HuH-7 (cell line): Measurements from ENCODE around the gene ZCCHC9.

Source experiments
- DNase-seq: peaks from one replicate; pipeline ENCODE4 v3.0.0; 2011; ENCODE audit warnings: low spot score

ZCCHC9 gene

GRCh38 chr5:81355291-81356251 is 54.2 kb downstream of the ZCCHC9 start:
- no peak for DNase-seq

GRCh38 chr5:81359108-81359507 is 57.7 kb downstream of the ZCCHC9 start:
- no peak for DNase-seq

- no peak for DNase-seq
These were observed 58.5 kb downstream of the ZCCHC9 start for GRCh38 chr5:81359881-81360280.

GRCh38 chr5:81360640-81361039 is 59.3 kb downstream of the ZCCHC9 start:
- no peak for DNase-seq

- DNase-seq = no peak
These were observed 60.2 kb downstream of the ZCCHC9 start for GRCh38 chr5:81361600-81361999.
